Measurements from ENCODE around the gene ENPP7. TPM values are rescaled to one million over a fixed set of nuclear protein-coding genes. Genes with fewer than 3 reads are reported as not detected.

ENPP7 gene
- total RNA-seq, 4 donors from 2014 or later: not detected

GRCh38 chr17:79784353-79785016 is 53.7 kb downstream of the ENPP7 start:
- Histone ChIP-seq H3K9me3 (no peaks in the 10 kb centered on the region), H3K27ac (no peak overlapping the region), H3K36me3 (peaks cover 0 to 34% (median 0%) of the 10 kb centered on the region in 3 donors), H3K27me3 (peaks cover 0 to 57% of the 10 kb centered on the region in 2 donors), H3K4me3 (no peak overlapping the region), H3K4me1 (peaks cover 0 to 3% (median under 1%) of the 10 kb centered on the region in 4 donors)
- DNase-seq (ENCODE audit: low spot score in 2 of 2): no peak
- TF ChIP-seq EP300 (IDR thresholded peaks at IDR 0.05) (no peak), POLR2A (IDR thresholded peaks at IDR 0.05) (no peak)
- TF ChIP-seq, protein P1, sequence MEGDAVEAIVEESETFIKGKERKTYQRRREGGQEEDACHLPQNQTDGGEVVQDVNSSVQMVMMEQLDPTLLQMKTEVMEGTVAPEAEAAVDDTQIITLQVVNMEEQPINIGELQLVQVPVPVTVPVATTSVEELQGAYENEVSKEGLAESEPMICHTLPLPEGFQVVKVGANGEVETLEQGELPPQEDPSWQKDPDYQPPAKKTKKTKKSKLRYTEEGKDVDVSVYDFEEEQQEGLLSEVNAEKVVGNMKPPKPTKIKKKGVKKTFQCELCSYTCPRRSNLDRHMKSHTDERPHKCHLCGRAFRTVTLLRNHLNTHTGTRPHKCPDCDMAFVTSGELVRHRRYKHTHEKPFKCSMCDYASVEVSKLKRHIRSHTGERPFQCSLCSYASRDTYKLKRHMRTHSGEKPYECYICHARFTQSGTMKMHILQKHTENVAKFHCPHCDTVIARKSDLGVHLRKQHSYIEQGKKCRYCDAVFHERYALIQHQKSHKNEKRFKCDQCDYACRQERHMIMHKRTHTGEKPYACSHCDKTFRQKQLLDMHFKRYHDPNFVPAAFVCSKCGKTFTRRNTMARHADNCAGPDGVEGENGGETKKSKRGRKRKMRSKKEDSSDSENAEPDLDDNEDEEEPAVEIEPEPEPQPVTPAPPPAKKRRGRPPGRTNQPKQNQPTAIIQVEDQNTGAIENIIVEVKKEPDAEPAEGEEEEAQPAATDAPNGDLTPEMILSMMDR (IDR thresholded peaks at IDR 0.05): no peak
- 92 to 93% methylated on average over 16 to 25 of the region's 31 CpGs for WGBS, 2 donors

- H3K27me3 ChIP-seq: peaks cover 0 to 62% of the 10 kb centered on the region in 2 donors
- TF ChIP-seq, protein P1 (IDR thresholded peaks at IDR 0.05): no peak
- TF ChIP-seq POLR2A (IDR thresholded peaks at IDR 0.05) (no peak), EP300 (IDR thresholded peaks at IDR 0.05) (no peak)
- 92 to 97% methylated on average over 14 to 17 of the region's 17 CpGs for WGBS, 2 donors
These were observed 54.5 kb downstream of the ENPP7 start for GRCh38 chr17:79785017-79785899.

GRCh38 chr17:79785900-79786810 is 55.4 kb downstream of the ENPP7 start:
- 92 to 93% methylated on average over 13 to 15 of the region's 15 CpGs for WGBS, 2 donors
- H3K4me1 ChIP-seq: peaks cover 0 to 20% (median 7%) of the 10 kb centered on the region in 4 donors
- H3K9me3 ChIP-seq: no peaks in the 10 kb centered on the region
- peaks cover 4 to 71% of the 10 kb centered on the region in 2 donors for H3K27me3 ChIP-seq
- peaks cover 0 to 34% (median 0%) of the 10 kb centered on the region in 3 donors for H3K36me3 ChIP-seq
- TF ChIP-seq POLR2A (IDR thresholded peaks at IDR 0.05): no peak
- TF ChIP-seq, protein P1 (IDR thresholded peaks at IDR 0.05): no peak
- TF ChIP-seq EP300 (IDR thresholded peaks at IDR 0.05): no peak
- no peak overlapping the region for H3K27ac ChIP-seq
- no peak for DNase-seq (ENCODE audit: low spot score in 2 of 2)
- no peak overlapping the region for H3K4me3 ChIP-seq

More at GRCh38 chr17:79785017-79785899, 54.5 kb downstream of the ENPP7 start:
- no peaks in the 10 kb centered on the region for H3K9me3 ChIP-seq
- no peak overlapping the region for H3K27ac ChIP-seq
- H3K4me3 ChIP-seq: no peak overlapping the region
- no peak for DNase-seq (ENCODE audit: low spot score in 2 of 2)
- H3K36me3 ChIP-seq: peaks cover 0 to 34% (median 0%) of the 10 kb centered on the region in 3 donors
- peaks cover 0 to 11% (median 4%) of the 10 kb centered on the region in 4 donors for H3K4me1 ChIP-seq

DNA sequence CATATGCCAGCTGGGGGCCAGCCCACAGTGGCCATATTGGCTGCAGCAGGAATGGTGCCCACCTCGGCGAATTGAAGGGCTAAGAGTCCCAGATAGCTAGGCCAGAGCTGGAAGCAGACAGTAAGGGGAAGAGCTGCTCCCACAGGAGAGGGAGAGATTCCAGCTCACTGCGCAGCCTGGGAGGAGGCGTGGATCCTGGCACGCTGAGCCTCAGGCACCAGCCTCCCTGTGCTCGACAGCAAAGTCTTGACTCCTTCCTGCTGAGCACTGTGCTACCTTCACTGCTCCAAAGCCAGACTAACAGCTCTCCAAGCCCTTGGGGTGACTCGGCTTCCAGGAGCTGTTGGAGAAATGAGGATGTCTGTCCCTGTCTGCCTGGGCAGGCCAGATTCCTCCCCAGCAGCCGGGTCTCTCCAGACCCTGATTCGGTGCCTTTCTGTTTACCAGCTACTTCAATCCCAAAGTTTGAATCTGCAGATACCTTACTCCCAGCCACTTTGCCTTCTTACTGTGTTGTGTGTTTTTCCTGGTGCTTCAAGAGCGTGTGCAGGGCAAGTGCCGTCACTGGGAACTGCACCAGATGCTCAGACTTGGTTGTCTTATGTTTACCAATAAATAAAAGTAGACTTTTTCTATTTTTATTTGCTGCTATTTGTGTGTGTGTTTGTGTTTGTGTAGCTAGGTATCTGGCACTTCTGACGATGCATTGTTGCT is 56.3 kb downstream of the ENPP7 start:
- Histone ChIP-seq H3K9me3 (no peaks in the 10 kb centered on the region), H3K36me3 (peaks cover 0 to 30% (median 0%) of the 10 kb centered on the region in 3 donors), H3K4me3 (no peak overlapping the region), H3K4me1 (peaks cover 0 to 27% (median 12%) of the 10 kb centered on the region in 4 donors), H3K27ac (no peak overlapping the region), H3K27me3 (peaks cover 11 to 75% of the 10 kb centered on the region in 2 donors)
- 88 to 97% methylated on average over 7 to 11 of the region's 12 CpGs for WGBS, 2 donors
- TF ChIP-seq, protein P1 (IDR thresholded peaks at IDR 0.05): no peak
- no peak for TF ChIP-seq EP300 (IDR thresholded peaks at IDR 0.05)
- TF ChIP-seq POLR2A (IDR thresholded peaks at IDR 0.05): no peak
- DNase-seq (ENCODE audit: low spot score in 2 of 2): no peak
